GM12891 (cell line): ENCODE results near the gene WASL.
"Not testable (repeated sequence)": the region's sequence is repeated elsewhere in the genome, so short reads cannot be mapped to it uniquely, and the experiment has no call there.

Experiments
- POLR2AphosphoS5 ChIP-seq: IDR thresholded peaks from 2 replicates; pipeline ENCODE4 v1.6.1; 2011; ENCODE audit warnings: low read depth, low read length, control low read depth
- TAF1 ChIP-seq: IDR thresholded peaks from 2 replicates; pipeline ENCODE4 v1.6.1; 2011; ENCODE audit warnings: low read depth, low read length, control low read depth

DNA sequence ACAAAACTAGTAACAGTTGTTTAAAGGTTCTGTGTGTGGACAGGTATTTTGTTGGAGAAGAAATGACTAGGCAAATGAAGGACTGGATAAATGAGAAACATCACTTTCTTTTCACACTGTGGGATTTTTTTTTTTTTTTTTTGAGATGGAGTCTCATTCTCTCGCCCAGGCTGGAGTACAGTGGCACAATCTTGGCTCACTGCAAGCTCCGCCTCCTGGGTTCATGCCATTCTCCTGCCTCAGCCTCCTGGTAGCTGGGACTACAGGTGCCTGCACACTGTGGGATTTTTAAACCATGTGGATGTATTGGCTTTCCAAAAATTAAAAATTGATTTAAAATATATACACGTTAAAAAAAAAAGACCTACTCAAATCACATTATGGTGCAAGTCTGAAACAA, 28.3 kb downstream of the WASL start:
- TF ChIP-seq POLR2AphosphoS5, TAF1: not testable (repeated sequence)
